Parathyroid adenoma (tissue), 2 donors: ENCODE results near the gene MAGED1.

Source experiments
- H2AFZ ChIP-seq: fragments of 300-600 bp; sonication (generic); one replicate; pipeline ENCODE4 v1.7.0; 2017; ENCODE audit warnings: antibody characterized with exemption, mild to moderate bottlenecking
- H3K27ac ChIP-seq: fragments of 300-600 bp; sonication (generic); one replicate; pipeline ENCODE4 v1.7.0; 2017
- H3K27me3 ChIP-seq: fragments of 300-600 bp; sonication (generic); one replicate; pipeline ENCODE4 v1.7.0; 2017; ENCODE audit warnings: low read length; ENCODE audit not compliant: control insufficient read depth, insufficient read depth
- H3K36me3 ChIP-seq: fragments of 300-600 bp; sonication (generic); one replicate; pipeline ENCODE4 v1.7.0; 2017; ENCODE audit warnings: low read length; ENCODE audit not compliant: control insufficient read depth, insufficient read depth
- H3K4me1 ChIP-seq: fragments of 300-600 bp; sonication (generic); one replicate; pipeline ENCODE4 v1.7.0; 2017; ENCODE audit warnings: control low read depth
- H3K4me2 ChIP-seq: fragments of 300-600 bp; sonication (generic); one replicate; pipeline ENCODE4 v1.7.0; 2017; ENCODE audit warnings: low read length
- H3K4me3 ChIP-seq: fragments of 300-600 bp; sonication (generic); one replicate; pipeline ENCODE4 v1.7.0; 2017; ENCODE audit warnings: low read depth, low read length
- H3K79me2 ChIP-seq: fragments of 300-600 bp; sonication (generic); one replicate; pipeline ENCODE4 v1.7.0; 2017; ENCODE audit warnings: control low read depth
- H3K9ac ChIP-seq: fragments of 300-600 bp; sonication (generic); one replicate; pipeline ENCODE4 v1.7.0; 2017; ENCODE audit warnings: mild to moderate bottlenecking
- H3K9me3 ChIP-seq: fragments of 300-600 bp; sonication (generic); one replicate; pipeline ENCODE4 v1.7.0; 2017; ENCODE audit warnings: low read length; ENCODE audit not compliant: control insufficient read depth
- CTCF ChIP-seq: fragments of 300-600 bp; sonication (generic); IDR thresholded peaks from one replicate; pipeline ENCODE4 v1.7.0; 2017; ENCODE audit warnings: antibody characterized with exemption, mild to moderate bottlenecking
- donor health status: primary hyperparathyroidism.

The MAGED1 gene

GRCh38 chrX:51852621-51853020, 40.8 kb upstream of the MAGED1 start:
- no peak overlapping the region for H3K4me3 ChIP-seq
- H3K27ac ChIP-seq: no peak overlapping the region
- no peak overlapping the region for H3K9ac ChIP-seq
- H3K4me1 ChIP-seq: peaks cover 3% of the 10 kb centered on the region
- H3K36me3 ChIP-seq: no peaks in the 10 kb centered on the region
- TF ChIP-seq CTCF: no peak
- H3K9me3 ChIP-seq: no peaks in the 10 kb centered on the region
- H3K79me2 ChIP-seq: no peaks in the 10 kb centered on the region
- H3K4me2 ChIP-seq: no peak overlapping the region
- no peaks in the 10 kb centered on the region for H3K27me3 ChIP-seq
- no peak overlapping the region for H2AFZ ChIP-seq

GRCh38 chrX:51853251-51853650, 40.2 kb upstream of the MAGED1 start:
- Histone ChIP-seq H3K9me3 (no peaks in the 10 kb centered on the region), H3K9ac (no peak overlapping the region), H3K27me3 (no peaks in the 10 kb centered on the region), H3K4me3 (no peak overlapping the region), H3K4me2 (no peak overlapping the region), H3K27ac (no peak overlapping the region), H3K4me1 (peaks cover 3% of the 10 kb centered on the region), H3K36me3 (no peaks in the 10 kb centered on the region), H3K79me2 (no peaks in the 10 kb centered on the region), H2AFZ (no peak overlapping the region)
- no peak for TF ChIP-seq CTCF

- Histone ChIP-seq H2AFZ (no peak overlapping the region), H3K4me3 (no peak overlapping the region), H3K9me3 (no peaks in the 10 kb centered on the region), H3K27ac (no peak overlapping the region), H3K9ac (no peak overlapping the region), H3K27me3 (no peaks in the 10 kb centered on the region), H3K79me2 (no peaks in the 10 kb centered on the region), H3K36me3 (no peaks in the 10 kb centered on the region), H3K4me2 (no peak overlapping the region), H3K4me1 (peaks cover 3% of the 10 kb centered on the region)
- no peak for TF ChIP-seq CTCF
Observed at GRCh38 chrX:51855698-51856097, 37.7 kb upstream of the MAGED1 start.

GRCh38 chrX:51857159-51857733, 36.2 kb upstream of the MAGED1 start:
- no peaks in the 10 kb centered on the region for H3K27me3 ChIP-seq
- H3K36me3 ChIP-seq: no peaks in the 10 kb centered on the region
- H3K9ac ChIP-seq: no peak overlapping the region
- no peaks in the 10 kb centered on the region for H3K4me1 ChIP-seq
- H3K27ac ChIP-seq: no peak overlapping the region
- H3K4me3 ChIP-seq: no peak overlapping the region
- no peak overlapping the region for H3K4me2 ChIP-seq
- H3K79me2 ChIP-seq: no peaks in the 10 kb centered on the region
- no peak overlapping the region for H2AFZ ChIP-seq
- H3K9me3 ChIP-seq: no peaks in the 10 kb centered on the region
- TF ChIP-seq CTCF: no peak

GRCh38 chrX:51860679-51861078, 32.7 kb upstream of the MAGED1 start:
- Histone ChIP-seq H3K79me2 (peaks cover 2% of the 10 kb centered on the region), H3K36me3 (no peaks in the 10 kb centered on the region), H3K4me2 (no peak overlapping the region), H3K9me3 (no peaks in the 10 kb centered on the region), H3K27ac (no peak overlapping the region), H3K4me1 (no peaks in the 10 kb centered on the region), H3K27me3 (no peaks in the 10 kb centered on the region), H2AFZ (no peak overlapping the region), H3K4me3 (no peak overlapping the region), H3K9ac (no peak overlapping the region)
- peak; percentile 22 for TF ChIP-seq CTCF
